ENCODE results near the gene APOL3. TPM values are rescaled to one million over a fixed set of nuclear protein-coding genes. Genes with fewer than 3 reads are reported as not detected.

The APOL3 gene
- total RNA-seq, 3 donors from 2014 or later = 11.4 to 29.3 (median 20.5) TPM

DNA sequence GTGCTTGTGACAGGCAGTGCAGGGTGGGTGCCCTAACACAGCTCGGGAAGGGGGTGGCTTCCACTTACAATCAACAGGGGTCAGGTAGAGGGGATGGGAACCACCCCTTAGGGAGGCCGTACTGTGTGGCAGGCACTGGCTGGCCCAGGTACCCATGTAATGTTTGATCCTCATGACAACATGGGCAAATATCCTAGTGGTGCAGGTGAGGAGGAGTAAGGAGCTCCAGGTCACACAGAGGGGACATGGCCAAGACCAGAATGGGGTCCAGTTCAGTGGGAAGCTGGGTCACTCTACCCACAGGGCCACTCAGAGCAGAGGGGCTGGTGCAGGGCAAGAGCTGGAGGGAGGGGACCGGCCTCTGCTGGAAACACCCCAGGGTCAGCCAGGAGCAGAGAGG, 38.0 kb upstream of the APOL3 start:
- TF ChIP-seq, protein P1, sequence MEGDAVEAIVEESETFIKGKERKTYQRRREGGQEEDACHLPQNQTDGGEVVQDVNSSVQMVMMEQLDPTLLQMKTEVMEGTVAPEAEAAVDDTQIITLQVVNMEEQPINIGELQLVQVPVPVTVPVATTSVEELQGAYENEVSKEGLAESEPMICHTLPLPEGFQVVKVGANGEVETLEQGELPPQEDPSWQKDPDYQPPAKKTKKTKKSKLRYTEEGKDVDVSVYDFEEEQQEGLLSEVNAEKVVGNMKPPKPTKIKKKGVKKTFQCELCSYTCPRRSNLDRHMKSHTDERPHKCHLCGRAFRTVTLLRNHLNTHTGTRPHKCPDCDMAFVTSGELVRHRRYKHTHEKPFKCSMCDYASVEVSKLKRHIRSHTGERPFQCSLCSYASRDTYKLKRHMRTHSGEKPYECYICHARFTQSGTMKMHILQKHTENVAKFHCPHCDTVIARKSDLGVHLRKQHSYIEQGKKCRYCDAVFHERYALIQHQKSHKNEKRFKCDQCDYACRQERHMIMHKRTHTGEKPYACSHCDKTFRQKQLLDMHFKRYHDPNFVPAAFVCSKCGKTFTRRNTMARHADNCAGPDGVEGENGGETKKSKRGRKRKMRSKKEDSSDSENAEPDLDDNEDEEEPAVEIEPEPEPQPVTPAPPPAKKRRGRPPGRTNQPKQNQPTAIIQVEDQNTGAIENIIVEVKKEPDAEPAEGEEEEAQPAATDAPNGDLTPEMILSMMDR (IDR thresholded peaks at IDR 0.05) = no peak
- Histone ChIP-seq H3K4me3 (no peak overlapping the region), H3K4me1 (ENCODE audit: low read depth) (peaks cover 5% of the 10 kb centered on the region), H3K9me3 (no peaks in the 10 kb centered on the region), H3K36me3 (ENCODE audit: low read depth) (no peaks in the 10 kb centered on the region)
- intact Hi-C loops (cut with DNase I, micrococcal nuclease) = loop anchor here in 1 of 2 donors (10.0 kb wide), 1 partner anchor 286 kb away; the partner anchor contains the start of gene TXN2
- ATAC-seq = no peak
- DNase-seq = no peak

DNA sequence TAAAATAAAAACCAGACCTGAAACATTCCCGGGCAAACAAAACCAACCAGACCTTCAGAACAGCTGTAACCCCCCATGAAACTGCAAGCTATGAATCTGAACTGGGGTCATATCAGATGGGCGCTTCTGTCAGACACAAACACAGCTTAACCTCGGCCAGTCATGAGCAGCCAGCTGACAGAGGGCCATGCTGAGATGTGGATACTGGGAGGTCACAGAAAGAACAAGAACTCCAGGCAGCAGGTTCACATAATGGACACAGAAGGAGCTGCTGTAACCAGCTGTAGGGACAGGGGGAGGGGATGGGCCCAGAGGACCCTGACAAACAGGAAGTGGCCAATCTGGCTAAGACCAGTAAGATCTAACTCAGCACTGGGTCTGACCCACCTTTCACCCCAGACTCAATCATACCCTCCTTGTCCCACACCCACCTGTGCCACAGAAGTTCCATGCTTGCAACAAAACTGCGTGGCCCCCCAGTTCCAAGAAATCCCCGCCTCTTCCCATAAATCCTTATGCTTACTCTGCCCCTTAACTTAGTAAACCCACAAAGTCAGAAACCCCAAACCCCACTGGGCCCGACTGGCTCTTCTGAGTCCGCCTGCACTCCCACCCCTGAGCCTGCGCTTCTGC, 37.1 kb upstream of the APOL3 start:
- Histone ChIP-seq H3K36me3 (ENCODE audit: low read depth) (no peaks in the 10 kb centered on the region), H3K9me3 (no peaks in the 10 kb centered on the region), H3K4me1 (ENCODE audit: low read depth) (no peaks in the 10 kb centered on the region), H3K4me3 (no peak overlapping the region)
- intact Hi-C loops (cut with DNase I, micrococcal nuclease) = loop anchor here in 1 of 2 donors (10.0 kb wide), 1 partner anchor 287 kb away; the partner anchor contains the start of gene TXN2
- DNase-seq (no peak), ATAC-seq (peak; percentile 3)
- TF ChIP-seq, protein P1 (IDR thresholded peaks at IDR 0.05) = no peak

DNA sequence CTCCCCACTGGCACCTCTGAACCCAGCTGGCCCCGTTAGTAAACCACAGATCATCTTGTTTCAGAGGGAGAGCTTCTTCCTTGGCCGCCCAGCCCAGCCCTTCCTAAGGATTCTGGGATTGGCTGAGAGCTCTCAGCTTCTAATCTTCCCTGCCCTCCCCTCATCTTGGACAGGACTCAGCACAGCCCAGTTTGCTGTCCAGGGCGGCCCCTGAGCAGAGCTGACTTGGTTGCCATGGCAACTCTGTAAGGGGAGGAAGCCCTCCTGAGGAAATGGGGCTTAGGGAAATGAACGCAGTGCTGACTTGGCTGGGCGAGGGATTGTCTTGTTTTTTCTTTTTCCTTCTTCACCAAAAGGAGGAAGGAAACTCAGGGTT, 36.5 kb upstream of the APOL3 start:
- Histone ChIP-seq H3K4me3 (no peak overlapping the region), H3K4me1 (ENCODE audit: low read depth) (no peaks in the 10 kb centered on the region), H3K36me3 (ENCODE audit: low read depth) (no peaks in the 10 kb centered on the region), H3K9me3 (no peaks in the 10 kb centered on the region)
- ATAC-seq (peak; percentile 35), DNase-seq (peak in 2 of 3 donors; percentile 31 to 67)
- intact Hi-C loops (cut with DNase I, micrococcal nuclease) = loop anchor here in 1 of 2 donors (10.0 kb wide), 1 partner anchor 288 kb away; the partner anchor contains the start of gene TXN2
- TF ChIP-seq, protein P1 (IDR thresholded peaks at IDR 0.05) = no peak

DNA sequence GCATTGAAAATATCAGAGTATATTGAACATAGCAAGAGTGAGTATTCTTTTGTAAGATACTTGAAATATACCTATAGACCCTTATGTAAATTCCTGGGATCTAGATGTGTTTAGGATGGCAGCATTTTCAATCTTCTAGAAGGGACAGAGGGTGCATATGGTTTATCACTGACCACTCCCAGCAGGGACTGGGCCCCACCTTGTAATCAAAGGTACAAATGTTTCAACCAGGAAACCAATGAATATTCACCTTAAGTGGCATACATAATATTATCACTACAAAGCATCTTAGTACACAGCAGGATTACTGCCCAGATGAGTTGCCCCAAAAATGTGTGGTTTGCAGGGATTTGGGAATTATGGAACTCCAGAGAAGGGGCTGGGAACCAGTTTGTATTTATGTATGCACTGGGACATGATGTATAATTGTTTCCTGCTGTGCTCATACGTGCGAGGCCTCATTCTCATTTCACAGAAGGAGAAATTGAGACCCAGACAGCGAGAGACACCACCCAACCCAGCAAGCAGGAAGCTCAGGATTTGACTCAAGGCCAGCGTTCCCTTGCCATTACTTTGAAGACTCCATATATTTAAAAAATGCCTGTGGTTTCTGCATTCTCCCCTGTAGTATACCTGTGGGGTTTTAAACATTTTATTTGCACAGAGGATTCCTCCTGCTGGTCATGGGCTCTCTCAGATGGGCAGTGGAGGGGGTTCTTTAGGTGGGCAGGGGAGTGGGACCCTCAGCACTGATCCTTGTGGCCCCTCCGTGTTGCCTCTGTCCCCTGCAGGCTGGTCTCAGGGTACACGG, 35.9 kb upstream of the APOL3 start:
- no peaks in the 10 kb centered on the region for H3K4me1 ChIP-seq (ENCODE audit: low read depth)
- TF ChIP-seq, protein P1 (IDR thresholded peaks at IDR 0.05) = no peak
- intact Hi-C loops (cut with DNase I, micrococcal nuclease) = loop anchor here in 1 of 2 donors (10.0 kb wide), 1 partner anchor 288 kb away; the partner anchor contains the start of gene TXN2
- DNase-seq (no peak), ATAC-seq (peak; percentile 38)
- H3K9me3 ChIP-seq = no peaks in the 10 kb centered on the region
- no peak overlapping the region for H3K4me3 ChIP-seq
- H3K36me3 ChIP-seq (ENCODE audit: low read depth) = no peaks in the 10 kb centered on the region

DNA sequence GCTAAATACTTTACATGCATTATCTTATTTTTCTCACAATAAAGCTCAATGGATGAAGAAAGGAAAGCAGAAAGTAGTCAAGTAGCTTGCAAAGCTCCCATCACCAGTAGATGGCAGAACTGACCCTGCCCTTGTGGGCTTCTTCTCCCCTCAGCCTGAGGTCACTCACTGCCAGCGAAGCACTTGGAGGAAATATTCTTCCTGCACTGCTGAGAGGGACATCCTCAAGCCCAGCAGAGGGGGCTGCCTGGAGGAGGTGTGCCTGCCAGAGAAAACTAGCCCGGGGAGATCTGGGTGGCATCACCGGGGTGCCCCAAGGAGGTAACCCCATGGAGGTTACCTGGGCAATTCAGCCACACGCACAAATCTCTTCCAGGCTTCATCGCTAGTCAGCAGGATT, 34.4 kb upstream of the APOL3 start:
- TF ChIP-seq, protein P1 (IDR thresholded peaks at IDR 0.05) = peak; percentile 41

More for the DNA sequence above, 34.4 kb upstream of the APOL3 start:
- ATAC-seq (peak; percentile 72), DNase-seq (peak in 2 of 3 donors; percentile 39 to 64)
- no peaks in the 10 kb centered on the region for H3K4me1 ChIP-seq (ENCODE audit: low read depth)
- no peaks in the 10 kb centered on the region for H3K36me3 ChIP-seq (ENCODE audit: low read depth)
- intact Hi-C loops (cut with DNase I, micrococcal nuclease) = loop anchor here in 1 of 2 donors (10.0 kb wide), 1 partner anchor 290 kb away; the partner anchor contains the start of gene TXN2
- H3K4me3 ChIP-seq = no peak overlapping the region
- H3K9me3 ChIP-seq = no peaks in the 10 kb centered on the region

Data from mucosa of descending colon (tissue), 3 donors.